ENCODE data around the gene HOXB5.

DNA sequence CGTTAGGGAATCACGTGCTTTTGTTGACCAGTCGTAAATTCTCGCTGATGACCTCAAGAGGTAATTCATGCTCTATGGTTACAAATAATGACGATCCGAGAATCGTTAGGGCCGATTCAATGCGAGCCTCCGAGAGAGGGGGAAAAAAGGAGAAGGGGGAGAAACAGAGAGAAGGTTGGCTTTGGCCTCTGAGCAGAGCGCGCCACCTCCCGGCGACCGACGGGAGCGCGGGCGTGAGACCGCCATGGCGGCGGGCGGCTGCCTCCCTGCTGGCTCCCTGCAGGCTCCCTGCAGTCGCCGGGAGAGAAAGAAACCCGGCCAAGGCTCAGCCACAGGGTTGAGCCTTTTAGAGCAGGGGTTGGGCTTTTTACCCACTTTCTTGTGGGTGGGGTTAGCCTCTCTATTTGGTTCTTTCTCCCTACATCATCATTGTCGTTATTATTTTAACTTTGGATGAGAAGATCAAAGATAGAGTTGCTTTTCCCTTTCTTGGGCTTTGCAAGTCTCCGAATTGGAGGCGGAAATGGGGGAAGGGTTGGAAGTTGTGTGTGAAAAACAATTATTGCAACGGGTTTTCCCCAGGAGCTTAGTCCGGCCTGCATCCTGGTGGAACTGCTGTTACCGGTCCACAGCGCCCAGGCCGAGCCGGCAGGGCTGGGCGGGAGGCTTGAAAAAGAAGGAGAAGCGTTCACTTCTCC, 410 bp upstream of the HOXB5 start:
- TF ChIP-seq ZNF785 (tag by site-specific recombination; IDR thresholded peaks at IDR 0.05) = no peak
- TF ChIP-seq ZNF704 (tag by site-specific recombination; IDR thresholded peaks at IDR 0.05) = no peak
- TF ChIP-seq, protein P1, sequence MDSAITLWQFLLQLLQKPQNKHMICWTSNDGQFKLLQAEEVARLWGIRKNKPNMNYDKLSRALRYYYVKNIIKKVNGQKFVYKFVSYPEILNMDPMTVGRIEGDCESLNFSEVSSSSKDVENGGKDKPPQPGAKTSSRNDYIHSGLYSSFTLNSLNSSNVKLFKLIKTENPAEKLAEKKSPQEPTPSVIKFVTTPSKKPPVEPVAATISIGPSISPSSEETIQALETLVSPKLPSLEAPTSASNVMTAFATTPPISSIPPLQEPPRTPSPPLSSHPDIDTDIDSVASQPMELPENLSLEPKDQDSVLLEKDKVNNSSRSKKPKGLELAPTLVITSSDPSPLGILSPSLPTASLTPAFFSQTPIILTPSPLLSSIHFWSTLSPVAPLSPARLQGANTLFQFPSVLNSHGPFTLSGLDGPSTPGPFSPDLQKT (IDR thresholded peaks at IDR 0.05; ENCODE audit: borderline replicate concordance, low read depth, low read length) = no peak
- no peak for TF ChIP-seq ZNF280C (tag by site-specific recombination; IDR thresholded peaks at IDR 0.05)
- no peak for TF ChIP-seq GLI4 (tag by site-specific recombination; IDR thresholded peaks at IDR 0.05)
- no peak for TF ChIP-seq SALL2 (tag by site-specific recombination; IDR thresholded peaks at IDR 0.05; ENCODE audit: borderline replicate concordance)
- TF ChIP-seq, protein P2, sequence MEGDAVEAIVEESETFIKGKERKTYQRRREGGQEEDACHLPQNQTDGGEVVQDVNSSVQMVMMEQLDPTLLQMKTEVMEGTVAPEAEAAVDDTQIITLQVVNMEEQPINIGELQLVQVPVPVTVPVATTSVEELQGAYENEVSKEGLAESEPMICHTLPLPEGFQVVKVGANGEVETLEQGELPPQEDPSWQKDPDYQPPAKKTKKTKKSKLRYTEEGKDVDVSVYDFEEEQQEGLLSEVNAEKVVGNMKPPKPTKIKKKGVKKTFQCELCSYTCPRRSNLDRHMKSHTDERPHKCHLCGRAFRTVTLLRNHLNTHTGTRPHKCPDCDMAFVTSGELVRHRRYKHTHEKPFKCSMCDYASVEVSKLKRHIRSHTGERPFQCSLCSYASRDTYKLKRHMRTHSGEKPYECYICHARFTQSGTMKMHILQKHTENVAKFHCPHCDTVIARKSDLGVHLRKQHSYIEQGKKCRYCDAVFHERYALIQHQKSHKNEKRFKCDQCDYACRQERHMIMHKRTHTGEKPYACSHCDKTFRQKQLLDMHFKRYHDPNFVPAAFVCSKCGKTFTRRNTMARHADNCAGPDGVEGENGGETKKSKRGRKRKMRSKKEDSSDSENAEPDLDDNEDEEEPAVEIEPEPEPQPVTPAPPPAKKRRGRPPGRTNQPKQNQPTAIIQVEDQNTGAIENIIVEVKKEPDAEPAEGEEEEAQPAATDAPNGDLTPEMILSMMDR (tag by site-specific recombination; IDR thresholded peaks at IDR 0.05) = peak; percentile 98
- no peak for TF ChIP-seq KLF1 (tag by site-specific recombination; IDR thresholded peaks at IDR 0.05)
- TF ChIP-seq ZNF174 (tag by site-specific recombination; IDR thresholded peaks at IDR 0.05) = no peak
- TF ChIP-seq ZNF777 (tag by site-specific recombination; IDR thresholded peaks at IDR 0.05; ENCODE audit: borderline replicate concordance) = no peak
- TF ChIP-seq ZBTB21 (tag by site-specific recombination; IDR thresholded peaks at IDR 0.05) = peak; percentile 87
- TF ChIP-seq REST (tag by site-specific recombination; IDR thresholded peaks at IDR 0.05) = peak; percentile 25; the same call in 1 of the 2 replicates
- TF ChIP-seq ZNF274 (IDR thresholded peaks at IDR 0.05; ENCODE audit: low read length) = no peak
- no peak for TF ChIP-seq ZNF274 (tag by site-specific recombination; IDR thresholded peaks at IDR 0.05; ENCODE audit: borderline replicate concordance)
- TF ChIP-seq ZNF677 (tag by site-specific recombination; IDR thresholded peaks at IDR 0.05) = no peak
